Neural cell (in vitro differentiated cells): Measurements from ENCODE around the gene ATP1A4. TPM values are rescaled to one million over a fixed set of nuclear protein-coding genes. Genes with fewer than 3 reads are reported as not detected.
A peak's percentile ranks its signal among the peaks of the same experiment; 100 is the strongest.

Experiments
- H2AFZ ChIP-seq: fragments of 200-600, 300-800 bp; sonication (generic), shearing (Covaris generic); 2 replicates; pipeline ENCODE4 v1.6.0; 2014; ENCODE audit warnings: low read depth, mild to moderate bottlenecking, antibody characterized with exemption, low read length, moderate library complexity
- H3F3A ChIP-seq: fragments of 200-600 bp; shearing (Covaris generic); 2 replicates; pipeline ENCODE4 v1.6.1; 2016; ENCODE audit warnings: mild to moderate bottlenecking, moderate library complexity, mixed read lengths, antibody characterized with exemption, low read length; ENCODE audit not compliant: insufficient read depth, poor library complexity, severe bottlenecking
- H3K27ac ChIP-seq: fragments of 200-600, 300-800 bp; sonication (generic), shearing (Covaris generic); 2 replicates; pipeline ENCODE4 v1.5.1; 2014; ENCODE audit warnings: mild to moderate bottlenecking, low read length, moderate library complexity
- H3K27me3 ChIP-seq: fragments of 300-800, 200-600 bp; sonication (generic), shearing (Covaris generic); 2 replicates; pipeline ENCODE4 v1.6.0; 2014; ENCODE audit warnings: mild to moderate bottlenecking, low read depth, low read length, moderate library complexity; ENCODE audit not compliant: insufficient read depth
- H3K36me3 ChIP-seq: fragments of 300-800, 200-600 bp; sonication (generic), shearing (Covaris generic); 2 replicates; pipeline ENCODE4 v1.5.1; 2014; ENCODE audit warnings: mild to moderate bottlenecking, antibody characterized with exemption, low read length, moderate library complexity; ENCODE audit not compliant: insufficient read depth
- H3K4me2 ChIP-seq: fragments of 300-800, 200-600 bp; sonication (generic), shearing (Covaris generic); 2 replicates; pipeline ENCODE4 v1.6.0; 2014; ENCODE audit warnings: mild to moderate bottlenecking, low read length
- H3K4me3 ChIP-seq: fragments of 300-800, 200-600 bp; sonication (generic), shearing (Covaris generic); 2 replicates; pipeline ENCODE4 v1.5.1; 2014; ENCODE audit warnings: mild to moderate bottlenecking, low read length, moderate library complexity
- H3K79me2 ChIP-seq: fragments of 200-600 bp; shearing (Covaris generic); replicated peaks from 2 replicates; pipeline ENCODE4 v1.6.0; 2014; ENCODE audit warnings: mild to moderate bottlenecking, low read length, moderate library complexity; ENCODE audit not compliant: insufficient read depth
- H3K9ac ChIP-seq: fragments of 300-800, 200-600 bp; sonication (generic), shearing (Covaris generic); 2 replicates; pipeline ENCODE4 v1.6.1; 2016; ENCODE audit warnings: mild to moderate bottlenecking, low read length, mixed read lengths
- H3K9me2 ChIP-seq: fragments of 200-600 bp; shearing (Covaris generic); 2 replicates; pipeline ENCODE4 v1.6.1; 2016; ENCODE audit warnings: mild to moderate bottlenecking, low read length, mixed read lengths; ENCODE audit not compliant: insufficient read depth
- H3K9me3 ChIP-seq: fragments of 200-600, 300-800 bp; sonication (generic), shearing (Covaris generic); 2 replicates; pipeline ENCODE4 v1.6.1; 2016; ENCODE audit warnings: mild to moderate bottlenecking, mixed run types, low read length, moderate library complexity, mixed read lengths
- H4K20me1 ChIP-seq: fragments of 200-600 bp; shearing (Covaris generic); 2 replicates; pipeline ENCODE4 v1.6.1; 2016; ENCODE audit warnings: mild to moderate bottlenecking, mixed run types; ENCODE audit not compliant: insufficient read depth
- CTCF ChIP-seq: fragments of 450-650 bp; IDR thresholded peaks from 2 replicates; pipeline ENCODE4 v1.5.1; 2014; ENCODE audit warnings: antibody characterized with exemption, mild to moderate bottlenecking, moderate library complexity; ENCODE audit not compliant: poor library complexity, severe bottlenecking
- EP300 ChIP-seq: fragments of 450-650 bp; conservative IDR thresholded peaks from 2 replicates; pipeline ENCODE4 v1.6.1; 2014; ENCODE audit warnings: antibody characterized with exemption, mild to moderate bottlenecking, moderate library complexity; ENCODE audit not compliant: poor library complexity, severe bottlenecking
- EZH2 ChIP-seq: fragments of 200-600, 300-800 bp; shearing (Covaris generic), sonication (generic); IDR thresholded peaks from 2 replicates; pipeline ENCODE4 v1.6.1; 2014; ENCODE audit warnings: antibody characterized with exemption, low read length, borderline replicate concordance, mild to moderate bottlenecking; ENCODE audit not compliant: insufficient read depth, poor library complexity, severe bottlenecking
- MXI1 ChIP-seq: fragments of 450-650 bp; conservative IDR thresholded peaks from 2 replicates; pipeline ENCODE4 v1.6.1; 2014; ENCODE audit warnings: antibody characterized with exemption, mild to moderate bottlenecking; ENCODE audit not compliant: poor library complexity, severe bottlenecking
- POLR2AphosphoS5 ChIP-seq: IDR thresholded peaks from 2 replicates; pipeline ENCODE4 v1.6.1; 2012
- RAD21 ChIP-seq: fragments of 450-650 bp; conservative IDR thresholded peaks from 2 replicates; pipeline ENCODE4 v1.6.1; 2014; ENCODE audit warnings: antibody characterized with exemption, mild to moderate bottlenecking, moderate library complexity
- REST ChIP-seq: IDR thresholded peaks from 2 replicates; pipeline ENCODE4 v1.6.1; 2012; ENCODE audit warnings: borderline replicate concordance
- SMC3 ChIP-seq: fragments of 450-650 bp; conservative IDR thresholded peaks from 2 replicates; pipeline ENCODE4 v1.6.1; 2014; ENCODE audit warnings: antibody characterized with exemption, mild to moderate bottlenecking, moderate library complexity; ENCODE audit not compliant: poor library complexity
- TAF1 ChIP-seq: IDR thresholded peaks from 2 replicates; pipeline ENCODE4 v1.6.1; 2012; ENCODE audit warnings: low read depth
- polyA plus RNA-seq: library from polyadenylated mRNA; depleted of rRNA; stranded (reverse); fragments of >200 nt; gene quantifications from 2 replicates; pipeline ENCODE4 v1.2.3, GENCODE V29; 2014

ATP1A4 gene
- polyA plus RNA-seq, 1 donor from 2014 or later: not detected

GRCh38 chr1:160200786-160201185, 49.4 kb downstream of the ATP1A4 start:
- no peaks in the 10 kb centered on the region for H3K9me2 ChIP-seq
- no peaks in the 10 kb centered on the region for H3K9me3 ChIP-seq
- H3K9ac ChIP-seq: no peak overlapping the region
- H3K4me2 ChIP-seq: no peak overlapping the region
- no peaks in the 10 kb centered on the region for H3F3A ChIP-seq
- no peaks in the 10 kb centered on the region for H3K36me3 ChIP-seq
- no peak overlapping the region for H2AFZ ChIP-seq
- TF ChIP-seq TAF1: no peak
- TF ChIP-seq RAD21: no peak
- TF ChIP-seq POLR2AphosphoS5: no peak
- TF ChIP-seq SMC3: no peak
- no peak for TF ChIP-seq MXI1
- no peak for TF ChIP-seq CTCF
- TF ChIP-seq EZH2: no peak
- no peak for TF ChIP-seq EP300
- no peak for TF ChIP-seq REST
- no peaks in the 10 kb centered on the region for H3K27me3 ChIP-seq
- no peak overlapping the region for H3K4me3 ChIP-seq
- no peak overlapping the region for H3K27ac ChIP-seq
- H4K20me1 ChIP-seq: no peaks in the 10 kb centered on the region
- H3K79me2 ChIP-seq: no peaks in the 10 kb centered on the region

- no peaks in the 10 kb centered on the region for H3K9me2 ChIP-seq
- H4K20me1 ChIP-seq: no peaks in the 10 kb centered on the region
- no peaks in the 10 kb centered on the region for H3K27me3 ChIP-seq
- no peaks in the 10 kb centered on the region for H3K9me3 ChIP-seq
- H3K27ac ChIP-seq: peak overlapping the region; percentile 42
- no peaks in the 10 kb centered on the region for H3K36me3 ChIP-seq
- no peaks in the 10 kb centered on the region for H3F3A ChIP-seq
- TF ChIP-seq SMC3 (no peak), REST (no peak), EP300 (no peak), MXI1 (no peak), RAD21 (no peak), EZH2 (no peak), CTCF (no peak), POLR2AphosphoS5 (no peak), TAF1 (no peak)
- H3K9ac ChIP-seq: peak overlapping the region; percentile 96
- H2AFZ ChIP-seq: peak overlapping the region; percentile 27
- no peak overlapping the region for H3K4me2 ChIP-seq
- H3K79me2 ChIP-seq: peaks cover 11% of the 10 kb centered on the region
- H3K4me3 ChIP-seq: peak overlapping the region; percentile 99
These were observed 53.3 kb downstream of the ATP1A4 start for GRCh38 chr1:160204526-160205241.
